EL (cell line): Measurements from ENCODE around the gene CYBA.
"Not testable (repeated sequence)": the region's sequence is repeated elsewhere in the genome, so short reads cannot be mapped to it uniquely, and the experiment has no call there.

Source experiments
- DNase-seq: peaks from one replicate; pipeline ENCODE4 v3.0.0-alpha.2; 2016

Gene CYBA

DNA sequence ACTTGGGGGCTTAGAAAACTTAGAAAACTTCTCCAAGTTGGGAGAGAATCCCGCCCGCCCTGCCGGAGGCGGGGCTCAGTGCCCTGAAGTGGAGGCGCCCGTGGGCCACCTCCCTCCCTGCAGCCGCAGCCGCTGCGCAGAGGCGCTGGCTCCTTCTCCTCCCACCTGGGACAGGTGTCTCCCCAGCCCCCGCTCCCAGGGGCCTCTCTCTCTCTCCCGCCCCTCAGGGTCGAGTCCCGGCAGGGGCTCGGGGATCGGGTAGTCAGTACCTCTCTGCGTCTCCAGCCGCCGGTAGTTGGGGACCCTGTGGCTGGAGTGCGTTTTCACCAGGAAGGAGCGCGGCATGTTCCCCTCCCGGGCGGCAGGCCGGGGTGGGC is 35.2 kb upstream of the CYBA start:
- DNase-seq, result no peak

DNA sequence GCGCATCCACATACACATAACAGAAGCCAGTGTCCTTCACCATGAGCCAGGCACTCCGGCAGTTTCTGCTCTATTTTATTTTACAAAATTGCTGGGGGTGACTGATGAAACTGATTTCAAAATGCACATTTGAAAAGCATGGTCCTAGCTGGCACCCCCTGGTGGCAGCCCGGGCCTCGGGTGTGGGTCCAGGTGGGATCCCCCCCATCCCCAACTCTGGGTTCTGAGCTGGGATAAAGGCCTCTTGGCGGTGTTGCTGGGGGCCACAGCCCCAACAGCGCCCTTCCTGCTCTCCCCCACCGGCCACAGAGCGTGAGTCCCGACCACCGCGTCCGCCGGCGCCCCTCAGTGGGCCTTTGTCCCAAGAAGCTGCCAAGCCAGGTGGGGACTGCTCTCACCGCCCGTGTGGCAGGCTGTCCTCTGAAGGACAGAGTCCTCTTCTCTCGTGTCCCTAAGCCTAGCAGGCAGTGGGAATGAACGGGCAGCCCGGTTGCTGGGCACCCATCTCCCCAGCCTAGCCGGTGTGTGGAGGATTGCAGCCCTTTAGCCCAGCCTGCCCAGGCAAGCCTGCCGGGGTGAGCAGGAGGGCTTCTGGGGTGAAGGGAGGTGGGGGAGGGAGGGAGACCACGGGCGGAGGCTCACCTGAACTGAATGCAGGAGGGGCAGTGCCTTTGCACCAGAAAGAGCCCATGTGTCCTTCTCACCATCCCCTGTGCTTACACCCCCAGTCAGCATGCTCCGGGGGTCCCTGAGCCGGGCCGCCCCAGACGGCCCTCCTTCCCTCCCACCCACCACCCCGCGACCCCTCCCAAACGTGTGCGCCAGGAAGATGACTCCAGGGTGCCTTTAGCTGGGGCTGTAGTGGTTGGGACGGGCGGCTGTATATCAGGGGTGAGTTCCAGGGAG is 34.6 kb upstream of the CYBA start:
- peak; percentile 59 for DNase-seq

DNA sequence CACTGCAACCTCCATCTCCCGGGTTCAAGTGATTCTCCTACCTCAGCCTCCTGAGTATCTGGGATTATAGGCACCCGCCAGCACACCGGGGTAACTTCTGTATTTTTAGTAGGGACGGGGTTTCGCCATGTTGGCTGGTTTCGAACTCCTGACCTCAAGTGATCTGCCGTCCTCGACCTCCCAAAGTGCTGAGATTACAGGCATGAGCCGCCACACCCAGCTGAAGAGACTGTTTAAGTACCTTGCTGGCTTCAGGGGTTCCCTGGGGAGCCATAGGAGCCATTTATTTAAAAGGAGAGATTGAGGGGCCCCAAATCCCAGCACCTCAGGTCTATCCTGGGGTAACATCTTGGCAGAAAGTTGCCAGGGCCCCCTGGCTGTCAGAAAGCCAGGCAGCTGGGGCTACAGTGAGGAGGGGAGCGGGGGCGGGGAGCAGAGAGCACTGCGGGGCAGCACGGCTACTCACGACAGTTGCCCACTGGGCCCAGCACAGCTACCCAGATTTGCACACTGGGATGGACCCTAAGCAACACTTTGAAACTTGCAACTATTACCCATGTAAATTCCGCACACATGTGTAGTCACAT is 33.8 kb upstream of the CYBA start:
- no peak for DNase-seq

DNA sequence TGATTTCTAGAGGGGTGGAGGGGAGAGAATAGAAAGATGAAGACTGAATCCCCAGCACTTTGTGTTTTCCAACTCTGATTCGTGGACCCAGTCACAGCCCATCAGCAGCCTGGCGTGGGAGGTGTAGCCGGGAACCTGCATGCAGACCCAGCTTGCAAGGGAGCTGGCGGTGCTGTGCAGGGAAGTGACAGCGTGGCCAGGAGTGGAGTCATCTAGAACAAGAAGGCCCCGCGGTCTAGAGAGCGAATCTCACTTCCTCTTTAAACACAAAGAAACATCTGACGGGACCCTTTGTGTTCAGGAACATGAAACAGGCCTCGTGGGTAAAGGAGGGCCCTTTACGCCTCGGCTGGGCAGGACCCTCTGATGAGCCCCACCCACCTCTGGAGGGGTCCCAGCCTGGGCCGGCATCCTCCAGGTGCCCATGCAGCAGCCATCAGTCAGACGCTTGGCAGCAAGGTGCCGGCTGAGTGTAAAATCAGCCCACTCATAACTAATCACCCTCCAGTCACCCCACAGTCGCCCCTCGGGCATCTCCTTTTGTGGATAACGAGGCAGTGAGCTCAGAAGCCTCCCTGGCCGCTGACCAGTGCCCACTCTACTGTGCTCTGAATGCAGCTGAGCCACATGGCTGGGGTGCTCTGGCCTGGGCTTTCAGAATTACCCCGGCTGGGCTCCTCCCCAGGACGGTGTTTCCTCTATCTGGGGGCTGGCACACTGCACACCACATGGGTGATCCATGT is 31.0 kb upstream of the CYBA start:
- no peak for DNase-seq

DNA sequence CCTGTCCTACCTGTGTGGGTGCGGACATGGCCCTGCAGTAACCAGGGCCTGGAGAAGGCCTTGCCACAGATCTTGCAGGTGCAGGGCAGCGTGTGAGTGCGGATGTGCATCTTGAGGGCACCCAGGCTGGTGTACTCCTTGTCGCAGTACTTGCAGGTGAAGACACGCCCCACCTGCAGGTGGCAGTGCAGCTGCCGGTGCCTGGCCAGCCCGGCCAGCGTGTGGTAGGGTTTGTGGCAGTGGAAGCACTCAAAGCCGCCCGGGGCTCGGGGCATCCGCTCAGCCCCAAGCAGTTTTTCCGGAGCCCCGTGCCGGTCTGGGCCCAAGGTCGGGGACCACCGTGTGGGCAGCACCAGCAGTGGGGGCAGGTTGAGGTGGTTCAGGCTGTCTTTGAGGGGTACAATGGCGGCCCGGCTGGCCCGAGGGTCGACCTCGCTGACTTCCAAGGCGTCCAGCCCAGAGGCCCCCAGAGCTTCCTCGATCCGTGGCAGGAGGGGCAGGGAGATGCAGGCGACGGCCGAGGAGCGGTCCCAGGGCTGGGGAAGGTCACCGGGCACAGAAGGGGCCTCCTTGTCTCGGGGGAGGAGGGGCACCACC is 30.3 kb upstream of the CYBA start:
- no peak for DNase-seq

DNA sequence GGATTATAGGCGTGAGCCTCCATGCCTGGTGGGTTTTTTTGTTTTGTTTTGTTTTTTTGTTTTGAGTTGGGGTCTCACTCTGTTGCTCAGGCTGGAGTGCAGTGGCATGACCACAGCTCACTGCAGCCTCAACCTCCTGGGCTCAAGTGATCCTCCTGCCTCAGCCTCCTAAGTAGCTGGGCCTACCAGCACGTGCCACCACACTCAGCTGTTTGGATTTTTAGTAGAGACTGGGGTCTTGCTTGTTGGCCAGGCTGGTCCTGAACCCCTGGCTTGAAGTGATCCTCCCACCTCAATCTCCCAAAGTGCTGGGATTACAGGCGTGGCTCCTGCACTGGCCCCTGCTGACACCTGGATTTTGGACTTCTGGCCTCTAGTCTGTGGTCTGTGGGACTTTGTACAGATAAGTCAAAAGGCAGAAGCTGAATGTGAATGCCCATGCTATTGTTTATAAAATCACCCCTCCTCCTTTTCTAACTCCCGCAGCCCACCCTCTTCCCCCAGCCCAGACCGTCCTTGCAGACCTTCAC is 29.8 kb upstream of the CYBA start:
- DNase-seq, result no peak

DNA sequence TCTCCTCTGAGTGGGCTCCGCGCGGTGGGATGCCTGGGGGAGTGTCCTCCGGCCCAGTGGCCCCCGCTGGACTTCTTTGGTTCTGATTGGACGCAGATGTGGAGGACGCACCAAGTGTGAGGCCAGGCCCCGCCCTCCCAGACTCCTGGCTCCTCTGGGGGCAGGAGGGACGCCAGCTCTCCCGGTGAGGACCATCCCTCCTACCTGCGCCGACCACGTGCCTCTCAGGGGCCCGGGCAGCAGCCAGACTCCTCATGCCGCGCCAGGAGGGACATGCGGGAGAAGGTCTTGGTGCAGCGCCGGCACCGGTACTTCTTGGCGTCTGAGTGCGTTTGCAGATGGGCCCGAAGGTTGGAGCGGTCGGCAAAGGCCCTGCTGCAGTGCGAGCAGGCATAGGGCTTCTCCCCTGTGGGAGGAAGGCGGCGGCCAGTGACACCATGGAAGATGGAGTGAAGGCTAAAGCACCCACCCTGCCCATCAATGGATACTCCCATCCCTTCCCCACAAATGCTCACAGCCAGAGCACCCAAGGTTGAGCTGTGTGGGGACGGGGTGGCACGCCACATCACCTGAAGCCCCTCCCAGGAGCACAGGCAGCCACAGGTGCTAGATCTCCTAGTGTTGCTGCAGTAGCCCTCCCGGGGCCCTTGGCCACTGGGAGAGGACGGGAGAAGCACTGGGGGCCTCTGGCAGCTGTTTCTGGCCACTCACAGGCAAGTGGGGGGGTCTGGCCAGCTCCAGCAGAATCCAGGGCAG is 27.5 kb upstream of the CYBA start:
- no peak for DNase-seq

DNA sequence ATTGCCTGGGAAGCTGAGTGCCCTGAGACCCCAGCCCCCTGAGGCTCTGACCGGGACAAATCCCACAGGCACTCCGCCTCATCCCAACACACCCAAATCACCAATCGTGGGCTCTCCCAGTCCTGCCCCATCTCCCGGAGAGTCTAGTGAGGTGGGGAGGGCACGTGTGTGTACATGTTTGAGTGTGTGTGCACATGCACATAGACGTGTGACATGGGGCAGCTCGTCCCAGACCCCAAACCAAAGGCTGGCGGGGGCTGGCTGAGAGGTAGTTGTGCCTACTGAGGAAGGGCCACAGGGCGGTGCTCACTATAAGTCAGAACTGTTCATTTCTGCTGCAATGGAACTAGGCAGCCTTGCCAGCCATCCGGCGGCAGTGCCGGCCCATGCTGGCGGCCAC is 26.9 kb upstream of the CYBA start:
- DNase-seq, result no peak

DNA sequence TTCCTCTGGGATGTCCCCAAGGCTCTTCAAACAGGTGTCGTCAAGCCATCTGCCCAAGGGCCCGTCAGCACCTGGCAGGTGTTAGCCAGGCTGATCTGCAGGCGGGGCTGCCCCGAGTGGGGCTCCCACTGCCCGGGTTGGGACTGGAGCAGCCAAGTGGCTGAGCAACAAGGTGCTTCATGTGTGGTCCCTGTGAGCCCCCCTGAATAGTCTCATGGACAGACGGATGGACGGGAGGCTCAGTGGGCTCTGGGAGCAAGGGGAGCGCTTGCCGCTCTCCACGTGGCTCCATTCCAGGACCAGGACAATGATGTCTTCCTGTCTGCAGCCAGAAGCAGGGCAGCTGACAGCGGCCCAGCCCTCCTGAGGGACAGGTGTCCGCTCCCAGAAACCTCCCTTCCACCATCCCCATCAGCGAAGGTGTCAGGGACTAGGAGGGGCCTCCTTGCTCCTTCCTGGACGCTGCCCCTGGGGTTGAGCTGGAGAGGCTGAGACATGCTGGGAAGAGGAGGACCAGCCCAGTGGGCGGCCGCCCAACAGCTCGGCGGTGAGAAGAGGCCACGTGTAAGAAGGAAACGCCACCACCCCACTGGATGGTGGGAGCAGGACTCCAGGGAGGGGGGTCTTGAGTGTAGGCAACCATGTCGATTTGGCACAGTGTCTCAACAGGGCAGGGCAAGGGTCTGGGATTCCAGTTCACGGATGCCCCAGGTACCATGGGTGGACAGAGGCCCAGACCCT is 25.8 kb upstream of the CYBA start:
- no peak for DNase-seq

DNA sequence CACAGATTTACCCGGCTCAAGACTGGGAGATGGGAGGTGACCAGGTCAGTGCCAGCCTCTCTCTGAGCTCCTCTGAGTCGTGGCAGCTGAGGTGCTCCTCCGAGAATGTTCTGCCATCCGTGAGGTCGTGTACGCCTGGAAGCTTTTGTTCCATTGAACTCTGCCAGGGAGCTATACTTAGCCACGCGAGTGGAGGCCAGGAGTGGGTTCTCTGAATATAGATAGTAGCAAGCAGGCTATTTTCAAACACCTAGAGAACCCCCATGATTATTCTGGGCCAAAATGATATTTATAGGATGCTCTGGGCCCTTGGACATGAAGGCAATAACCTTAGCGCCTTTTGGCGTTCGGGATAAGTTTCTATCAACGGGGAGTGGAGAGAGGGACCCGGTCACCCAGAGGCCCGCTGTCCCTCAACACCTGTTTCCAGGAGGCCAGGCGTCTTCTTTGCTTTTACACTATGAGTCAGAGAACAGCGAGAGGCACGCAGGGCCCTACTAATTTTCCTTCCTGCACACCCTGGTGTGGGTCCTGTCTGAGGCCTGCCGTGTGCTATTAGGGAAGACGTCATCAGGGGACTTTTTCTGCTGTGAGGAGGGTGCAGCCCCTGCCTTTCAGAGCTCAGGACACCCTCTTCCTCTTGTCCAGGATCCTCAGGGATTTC is 23.0 kb upstream of the CYBA start:
- DNase-seq, result no peak

DNA sequence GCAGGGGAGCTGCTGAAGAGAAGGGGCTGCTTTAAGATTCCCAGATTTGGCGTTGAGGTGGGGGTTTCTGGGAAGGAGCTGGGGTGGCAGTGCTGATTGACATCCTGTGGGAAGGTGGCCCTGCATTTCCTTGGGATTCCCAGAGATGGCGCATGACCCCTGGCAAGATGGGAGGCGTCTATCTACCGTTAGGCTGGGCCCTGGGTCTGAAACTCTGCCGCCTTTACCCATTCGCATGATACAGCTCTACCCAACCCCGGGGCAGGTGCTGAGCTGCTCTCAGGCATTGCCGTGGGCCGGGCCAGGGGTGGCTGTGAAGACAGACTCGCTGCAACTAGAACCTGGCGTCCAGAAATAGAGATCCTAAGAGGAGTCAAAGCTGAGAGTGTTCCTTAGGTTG is 21.9 kb upstream of the CYBA start:
- DNase-seq, result no peak

DNA sequence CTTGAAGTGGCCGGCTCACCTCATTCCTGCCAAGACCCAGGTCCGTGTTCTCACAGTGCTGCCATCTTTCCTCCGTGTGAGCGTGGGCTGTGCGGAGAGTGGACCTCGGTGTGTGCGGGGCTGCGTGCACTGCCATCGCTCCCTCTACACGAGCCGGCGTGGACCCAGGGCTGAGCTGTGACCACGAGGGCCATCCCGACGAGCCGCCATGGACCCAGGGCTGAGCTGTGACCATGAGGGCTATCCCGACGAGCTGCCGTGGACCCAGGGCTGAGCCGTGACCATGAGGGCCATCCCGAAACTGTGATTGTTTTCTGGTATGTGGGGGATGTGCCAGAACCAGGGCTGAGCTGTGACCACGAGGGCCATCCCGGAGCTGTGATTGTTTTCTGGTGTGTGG is 21.0 kb upstream of the CYBA start:
- DNase-seq, result no peak

DNA sequence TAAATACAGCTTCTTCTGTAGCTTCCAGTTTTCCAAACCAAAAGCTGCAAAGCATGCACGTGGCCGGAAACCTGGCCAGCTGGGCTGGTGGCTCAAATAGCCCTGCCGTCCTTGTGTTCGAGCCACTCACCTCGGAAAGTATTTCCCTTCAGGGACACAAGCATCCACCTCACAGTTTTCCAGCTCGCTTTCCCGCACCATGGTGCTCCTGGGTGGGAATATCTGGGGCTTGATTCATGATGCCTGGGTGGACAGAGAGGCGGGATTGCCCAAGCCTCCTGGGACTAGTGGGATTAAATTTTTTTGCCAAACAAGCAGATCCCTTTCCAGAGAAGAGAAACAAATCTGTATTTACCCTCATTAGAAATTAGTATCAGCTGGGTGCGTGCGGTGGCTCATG is 19.1 kb upstream of the CYBA start:
- DNase-seq, result no peak

DNA sequence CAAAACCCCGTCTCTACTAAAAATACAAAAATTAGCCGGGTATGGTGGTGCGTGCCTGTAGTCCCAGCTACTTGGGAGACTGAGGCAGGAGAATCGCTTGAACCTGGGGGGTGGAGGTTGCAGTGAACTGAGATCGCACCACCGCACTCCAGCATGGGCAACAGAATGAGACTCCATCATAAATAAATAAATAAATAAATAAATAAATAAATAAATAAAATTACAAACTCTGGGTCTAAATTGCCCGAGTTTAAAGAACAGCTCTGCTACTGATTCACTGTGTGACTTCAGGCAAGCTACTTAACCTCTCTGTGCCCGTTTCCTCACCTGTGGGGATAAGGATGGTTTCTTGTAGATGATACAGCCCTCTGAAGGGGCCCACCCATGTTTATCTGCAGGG is 18.6 kb upstream of the CYBA start:
- not testable (repeated sequence) for DNase-seq

DNA sequence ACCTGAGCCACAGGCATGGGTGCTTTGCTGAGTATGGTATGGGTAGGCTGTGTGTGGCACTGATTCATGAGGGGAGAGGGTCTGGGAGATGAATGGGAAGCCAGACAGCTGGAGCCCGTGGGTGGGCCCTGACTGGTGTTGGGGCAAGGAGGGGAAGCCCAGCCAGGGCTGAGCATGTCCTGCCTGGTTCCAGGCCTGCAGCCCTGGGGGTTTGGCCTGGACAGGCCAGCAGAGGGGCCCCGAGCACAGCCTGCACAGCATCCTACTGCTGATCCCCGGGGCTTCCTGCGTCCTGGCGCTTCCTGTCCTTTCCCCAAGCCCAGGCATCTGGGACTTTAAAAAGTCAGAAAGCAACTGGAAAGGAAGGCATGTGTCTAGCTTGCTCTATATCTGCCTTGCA is 16.6 kb upstream of the CYBA start:
- no peak for DNase-seq

DNA sequence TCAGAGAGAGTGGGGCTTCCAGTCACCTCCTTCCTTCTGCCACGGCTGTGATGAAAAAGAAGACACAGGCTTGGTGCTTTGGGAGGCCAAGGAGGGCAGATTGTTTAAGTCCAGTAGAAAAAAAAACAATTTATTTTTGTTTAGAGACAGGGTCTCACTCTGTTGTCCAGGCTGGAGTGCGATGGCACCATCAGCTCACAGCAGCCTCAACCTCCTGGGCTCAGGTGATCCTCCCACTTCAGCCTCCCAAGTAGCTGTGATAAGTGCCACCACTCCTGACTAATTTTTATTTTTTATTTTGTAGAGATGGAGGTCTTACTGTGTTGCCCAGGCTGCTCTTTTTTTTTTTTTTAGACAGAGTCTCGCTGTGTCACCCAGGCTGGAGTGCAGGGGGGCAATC is 14.7 kb upstream of the CYBA start:
- DNase-seq, result no peak

DNA sequence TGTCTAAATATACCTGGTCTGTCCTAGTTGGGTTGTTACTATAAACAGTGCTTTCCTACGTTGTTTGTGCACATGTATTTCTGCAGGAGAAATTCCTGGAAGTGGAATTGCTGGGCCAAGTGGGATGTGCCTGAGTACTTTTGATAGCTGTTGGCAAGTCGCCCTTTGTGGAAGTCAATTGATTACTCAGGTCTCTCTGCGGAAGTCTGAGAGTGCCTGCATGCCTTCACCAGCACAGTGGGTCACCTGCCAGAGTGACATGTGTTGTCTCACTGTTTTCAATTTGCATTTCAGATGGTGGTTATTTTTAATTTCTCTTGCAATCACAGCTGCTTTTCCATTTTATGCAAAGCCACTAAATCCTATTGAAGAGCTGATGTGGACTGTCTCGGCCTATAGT is 14.3 kb upstream of the CYBA start:
- no peak for DNase-seq

DNA sequence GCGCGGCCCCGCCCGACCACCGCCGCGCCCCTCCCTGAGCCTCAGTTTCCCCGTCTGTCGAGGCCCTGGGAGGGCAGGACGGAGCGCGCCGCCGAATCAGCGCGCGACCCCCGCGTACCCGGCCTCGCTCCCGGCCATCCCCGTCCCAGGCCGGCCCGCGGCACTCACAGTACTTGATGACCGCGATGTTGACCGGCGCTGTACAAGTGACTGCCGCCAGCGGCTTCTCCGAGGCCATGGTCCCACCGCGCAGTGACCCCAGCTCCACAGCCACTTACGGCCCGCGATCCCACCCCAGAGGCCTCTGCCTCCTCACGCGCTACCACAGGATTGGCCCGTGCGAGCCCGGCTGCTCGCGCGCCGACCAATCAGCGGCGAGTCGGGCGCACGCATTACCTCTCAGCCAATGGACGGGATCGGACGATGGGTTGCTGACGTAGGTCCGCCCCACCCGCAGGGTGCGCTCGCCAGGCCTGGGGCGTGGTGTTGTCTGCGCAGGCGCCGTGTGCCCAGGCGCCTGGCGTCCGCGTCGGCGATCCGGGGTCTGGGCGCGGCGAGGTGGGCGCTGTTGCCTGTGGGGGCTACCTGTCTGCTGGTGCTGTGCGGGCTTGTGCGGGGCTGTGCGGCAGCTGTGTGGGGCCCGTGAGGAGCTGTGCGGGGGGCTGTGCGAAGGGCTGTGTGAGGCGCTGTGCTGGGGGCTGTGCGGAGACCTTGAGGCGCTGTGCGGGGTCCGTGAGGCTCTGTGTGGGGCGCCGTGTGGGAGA is 12.2 kb upstream of the CYBA start, which contains the start of gene MVD:
Gene MVD, minus strand, starts transcription at position 249 of the 764 bp plus-strand sequence. Its CDS starts 11 bp downstream, at position 238.
- DNase-seq, result peak; percentile 98

DNA sequence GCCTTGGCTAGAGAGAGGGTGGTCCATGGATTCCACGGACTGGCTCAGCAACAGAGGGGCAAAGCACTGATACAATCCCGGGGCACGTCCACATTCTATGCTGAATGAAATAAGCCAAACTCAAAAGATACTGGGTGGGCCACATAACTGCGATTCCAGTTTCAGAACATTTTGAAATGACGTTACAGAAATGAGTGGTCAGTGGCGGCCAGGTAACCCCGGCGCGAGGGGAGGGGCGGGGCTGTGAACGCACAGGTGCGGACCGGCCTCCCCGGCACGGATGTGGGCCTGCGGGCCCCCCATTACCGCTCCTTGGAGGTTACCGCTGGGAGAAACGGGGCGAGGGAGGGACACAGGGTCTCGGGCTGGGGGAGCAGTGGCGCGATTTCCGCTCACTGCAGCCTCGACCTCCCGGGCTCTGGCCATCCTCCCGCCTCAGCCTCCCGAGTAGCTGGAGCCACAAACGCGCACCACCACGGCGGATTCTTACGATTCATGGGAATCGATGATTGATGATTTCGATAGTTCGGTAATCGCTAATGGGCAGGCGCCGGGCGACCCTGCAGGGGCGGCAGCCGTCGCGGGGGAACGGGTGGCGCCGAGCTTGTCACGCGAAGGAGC is 11.5 kb upstream of the CYBA start:
- DNase-seq, result no peak

DNA sequence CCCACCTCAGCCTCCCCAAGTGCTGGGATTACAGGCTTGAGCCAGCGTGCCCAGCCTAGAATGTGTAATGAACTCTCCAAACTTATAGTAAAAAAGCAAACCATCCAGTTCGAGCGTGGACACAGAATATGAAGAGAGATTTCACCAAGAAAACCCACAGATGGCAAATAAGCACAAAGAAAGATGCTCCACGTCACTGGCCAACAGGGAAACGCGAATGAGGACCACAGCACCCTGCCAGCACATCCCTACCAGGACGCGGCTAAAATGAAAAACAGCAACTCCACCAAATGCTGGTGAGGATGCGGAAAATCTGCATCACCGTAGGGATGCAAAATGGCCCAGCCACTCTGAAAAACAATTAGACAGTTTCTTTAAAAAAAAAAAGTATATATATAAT is 10.6 kb upstream of the CYBA start:
- no peak for DNase-seq
